GM23338 (cell line): ENCODE data around the gene SRGAP2C. TPM values are rescaled to one million over a fixed set of nuclear protein-coding genes. Genes with fewer than 3 reads are reported as not detected.
"Not testable (repeated sequence)": the region's sequence is repeated elsewhere in the genome, so short reads cannot be mapped to it uniquely, and the experiment has no call there.

Experiments used
- ATAC-seq: fragments of 200-7000 bp; cut with Tn5 transposase; 3 replicates; pipeline ENCODE4 v1.9.1; 2020
- DNase-seq: peaks from one replicate; pipeline ENCODE4 v3.0.0-alpha.2; 2015; ENCODE audit warnings: low spot score
- H2AFZ ChIP-seq: fragments of 200-600 bp; sonication (generic); 2 replicates; pipeline ENCODE4 v1.8.0; 2016; ENCODE audit warnings: antibody characterized with exemption, mild to moderate bottlenecking, moderate library complexity
- H3F3A ChIP-seq: fragments of 200-600 bp; sonication (generic); replicated peaks from 2 replicates; pipeline ENCODE4 v1.8.0; 2017; ENCODE audit warnings: antibody characterized with exemption, mixed run types, low read depth
- H3K27ac ChIP-seq: fragments of 200-600 bp; sonication (generic); 2 replicates; pipeline ENCODE4 v1.6.1; 2016; ENCODE audit warnings: low read depth
- H3K27me3 ChIP-seq: fragments of 200-600 bp; sonication (generic); 2 replicates; pipeline ENCODE4 v1.8.0; 2016; ENCODE audit warnings: mild to moderate bottlenecking, mixed run types, moderate library complexity; ENCODE audit not compliant: insufficient read depth
- H3K36me3 ChIP-seq: fragments of 200-600 bp; sonication (generic); 2 replicates; pipeline ENCODE4 v1.8.0; 2016; ENCODE audit warnings: mild to moderate bottlenecking; ENCODE audit not compliant: insufficient read depth
- H3K4me1 ChIP-seq: fragments of 200-600 bp; sonication (generic); 2 replicates; pipeline ENCODE4 v1.8.0; 2016; ENCODE audit warnings: mild to moderate bottlenecking, moderate library complexity; ENCODE audit not compliant: insufficient read depth
- H3K4me2 ChIP-seq: fragments of 200-600 bp; sonication (generic); 2 replicates; pipeline ENCODE4 v1.7.1; 2017; ENCODE audit warnings: mixed run types
- H3K4me3 ChIP-seq: fragments of 200-600 bp; sonication (generic); 2 replicates; pipeline ENCODE4 v1.6.1; 2016; ENCODE audit warnings: mixed run types
- H3K79me2 ChIP-seq: fragments of 200-600 bp; sonication (generic); replicated peaks from 2 replicates; pipeline ENCODE4 v1.8.0; 2017; ENCODE audit warnings: mild to moderate bottlenecking; ENCODE audit not compliant: insufficient read depth
- H3K9me2 ChIP-seq: fragments of 200-600 bp; sonication (generic); 2 replicates; pipeline ENCODE4 v1.8.0; 2017; ENCODE audit not compliant: insufficient read depth
- H4K20me1 ChIP-seq: fragments of 200-600 bp; sonication (generic); replicated peaks from 2 replicates; pipeline ENCODE4 v1.8.0; 2017; ENCODE audit warnings: mild to moderate bottlenecking; ENCODE audit not compliant: insufficient read depth
- H3K27ac Mint-ChIP-seq: 2 replicates; pipeline ENCODE4 v1.8.0; 2020; ENCODE audit warnings: inconsistent platforms, mild to moderate bottlenecking, moderate library complexity, mixed read lengths
- H3K27me3 Mint-ChIP-seq: 3 replicates; pipeline ENCODE4 v1.8.0; 2022; ENCODE audit warnings: low read depth, mild to moderate bottlenecking, moderate library complexity, mixed read lengths, inconsistent platforms; ENCODE audit not compliant: insufficient read depth, poor library complexity
- H3K36me3 Mint-ChIP-seq: 3 replicates; pipeline ENCODE4 v1.8.0; 2021; ENCODE audit warnings: low read depth, mild to moderate bottlenecking, inconsistent platforms, moderate library complexity, mixed read lengths
- H3K4me1 Mint-ChIP-seq: 3 replicates; pipeline ENCODE4 v1.8.0; 2020; ENCODE audit warnings: mild to moderate bottlenecking, inconsistent platforms, mixed read lengths
- H3K4me3 Mint-ChIP-seq: 3 replicates; pipeline ENCODE4 v1.8.0; 2021; ENCODE audit warnings: moderate library complexity, mild to moderate bottlenecking, inconsistent platforms, mixed read lengths
- H3K9me3 Mint-ChIP-seq: 3 replicates; pipeline ENCODE4 v1.8.0; 2020; ENCODE audit warnings: moderate library complexity, mild to moderate bottlenecking, inconsistent platforms, mixed read lengths
- polyA plus RNA-seq: library from polyadenylated mRNA; unstranded; fragments of >200 nt; fragmentation: Nextera tagmentation; extraction: Ambion mirVana; gene quantifications from 2 replicates; pipeline ENCODE4 v1.2.1, GENCODE V29; 2016
- total RNA-seq: library from RNA; depleted of rRNA; stranded (reverse); fragments of >200 nt; shearing (Covaris generic); gene quantifications from 2 replicates; pipeline ENCODE4 v1.2.3, GENCODE V29; 2014

Gene SRGAP2C
- total and polyA plus RNA-seq, 2 experiments from 2014 or later: 18.0 to 20.4 TPM

- peak overlapping the region; percentile 64; the same call in 2 of the 3 replicates for H3K4me3 Mint-ChIP-seq
- peak overlapping the region; percentile 65 for H3K4me3 ChIP-seq
- DNase-seq: peak; percentile 18
- peak overlapping the region; percentile 69; the same call in 1 of the 2 replicates for H3K4me2 ChIP-seq
- not testable (repeated sequence) for H3K27ac ChIP-seq, H3K36me3 Mint-ChIP-seq, H3K27me3 Mint-ChIP-seq, H3K4me1 ChIP-seq, H4K20me1 ChIP-seq, H3K4me1 Mint-ChIP-seq, H3K9me3 Mint-ChIP-seq, H3K9me2 ChIP-seq, H3K79me2 ChIP-seq, H3F3A ChIP-seq, H3K36me3 ChIP-seq, H3K27ac Mint-ChIP-seq, H2AFZ ChIP-seq, H3K27me3 ChIP-seq
- ATAC-seq: peak; percentile 6
Observed at GRCh38 chr1:121183867-121184266, 908 bp upstream of the SRGAP2C start.

DNA sequence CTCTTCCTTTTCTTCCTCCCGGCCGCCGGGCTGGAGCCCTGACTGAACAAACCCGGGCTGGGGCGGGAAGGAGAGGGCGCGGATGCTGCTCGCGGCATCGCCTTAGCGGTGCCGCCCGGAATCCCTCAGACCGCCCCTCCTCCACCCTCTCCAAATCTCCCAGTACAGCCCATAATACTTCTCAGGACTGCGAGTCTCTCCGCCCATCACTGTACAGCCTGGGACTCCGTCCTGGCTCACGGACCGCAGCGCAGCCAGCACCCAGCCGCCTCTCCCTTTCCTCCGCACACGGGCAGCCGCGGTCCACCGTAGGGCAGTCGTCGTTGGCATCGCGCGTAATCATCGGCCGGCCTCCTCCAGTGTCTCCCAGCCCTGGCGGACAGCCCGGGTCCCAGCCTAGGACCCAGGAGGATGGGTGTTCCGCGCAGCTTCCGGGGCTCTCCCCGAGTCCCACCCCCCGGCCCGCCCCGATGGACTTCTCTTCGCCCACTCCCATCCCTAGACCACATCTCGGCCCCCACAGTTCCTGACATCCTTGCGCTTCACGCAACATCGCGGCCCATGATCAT is 449 bp downstream of the SRGAP2C start:
- H3K27ac ChIP-seq, H3F3A ChIP-seq, H3K27ac Mint-ChIP-seq, H2AFZ ChIP-seq, H3K27me3 ChIP-seq, H3K36me3 ChIP-seq, H3K4me1 ChIP-seq, H4K20me1 ChIP-seq, DNase-seq, H3K79me2 ChIP-seq, H3K9me3 Mint-ChIP-seq, H3K36me3 Mint-ChIP-seq, H3K4me1 Mint-ChIP-seq, H3K27me3 Mint-ChIP-seq, H3K4me2 ChIP-seq, H3K9me2 ChIP-seq: not testable (repeated sequence)
- peak; percentile 4 for ATAC-seq
- peak overlapping the region; percentile 32; the same call in 1 of the 2 replicates for H3K4me3 ChIP-seq
- H3K4me3 Mint-ChIP-seq: peak overlapping the region; percentile 77; the same call in 2 of the 3 replicates

GRCh38 chr1:121186191-121186590 is 1.4 kb downstream of the SRGAP2C start:
- not testable (repeated sequence) for ATAC-seq, H3K9me2 ChIP-seq, H3K4me1 ChIP-seq, H3F3A ChIP-seq, H3K79me2 ChIP-seq, H3K4me1 Mint-ChIP-seq, H3K27ac ChIP-seq, H3K36me3 ChIP-seq, H3K4me2 ChIP-seq, H3K9me3 Mint-ChIP-seq, DNase-seq, H3K36me3 Mint-ChIP-seq, H2AFZ ChIP-seq, H3K27me3 ChIP-seq, H4K20me1 ChIP-seq, H3K27me3 Mint-ChIP-seq, H3K27ac Mint-ChIP-seq
- 0 out of 2 replicates have a peak overlapping the region, but pooled peaks have one; percentile 34 for H3K4me3 ChIP-seq
- H3K4me3 Mint-ChIP-seq: peak overlapping the region; percentile 78

- H3K4me3 ChIP-seq: 0 out of 2 replicates have a peak overlapping the region, but pooled peaks have one; percentile 26
- not testable (repeated sequence) for H2AFZ ChIP-seq, H3K9me2 ChIP-seq, H3F3A ChIP-seq, H3K4me1 ChIP-seq, H3K9me3 Mint-ChIP-seq, H4K20me1 ChIP-seq, H3K79me2 ChIP-seq, DNase-seq, H3K4me1 Mint-ChIP-seq, H3K27me3 Mint-ChIP-seq, H3K27ac ChIP-seq, H3K36me3 ChIP-seq, ATAC-seq, H3K27ac Mint-ChIP-seq, H3K36me3 Mint-ChIP-seq, H3K27me3 ChIP-seq
- H3K4me2 ChIP-seq: peak overlapping the region; percentile 57; the same call in 1 of the 2 replicates
- H3K4me3 Mint-ChIP-seq: peak overlapping the region; percentile 57
Observed at GRCh38 chr1:121187914-121188313, 3.1 kb downstream of the SRGAP2C start.

DNA sequence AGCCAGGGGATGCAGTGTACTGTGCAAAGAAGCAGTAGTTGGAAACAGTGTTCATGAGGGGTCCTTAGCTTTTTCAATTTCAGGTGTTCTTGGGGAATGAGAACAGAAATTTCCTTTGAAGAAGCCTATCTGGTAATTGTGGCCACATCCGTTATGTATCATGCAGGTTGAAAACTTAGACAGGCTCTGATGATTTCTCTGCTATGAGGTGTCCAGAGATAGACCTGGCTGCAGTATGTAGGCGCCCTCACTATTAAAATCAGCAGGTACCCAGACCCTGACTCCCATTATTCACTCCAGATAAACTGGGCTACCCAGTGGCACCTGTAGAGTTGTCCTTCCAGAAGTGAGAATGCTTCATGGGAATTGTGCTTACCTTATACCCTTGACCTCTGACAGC is 7.7 kb downstream of the SRGAP2C start:
- not testable (repeated sequence) for H2AFZ ChIP-seq, H3K27ac ChIP-seq, H3K9me2 ChIP-seq, H3K27me3 ChIP-seq, H3K79me2 ChIP-seq, H3K4me3 Mint-ChIP-seq, H3K4me1 ChIP-seq, H4K20me1 ChIP-seq, H3K4me2 ChIP-seq, H3K4me3 ChIP-seq, H3K36me3 Mint-ChIP-seq, H3K36me3 ChIP-seq, H3F3A ChIP-seq, H3K9me3 Mint-ChIP-seq, ATAC-seq, H3K4me1 Mint-ChIP-seq, DNase-seq, H3K27me3 Mint-ChIP-seq, H3K27ac Mint-ChIP-seq

GRCh38 chr1:121197095-121197882 is 12.5 kb downstream of the SRGAP2C start:
- H3K27me3 ChIP-seq, H2AFZ ChIP-seq, H3K4me3 Mint-ChIP-seq, H3K36me3 ChIP-seq, H3K36me3 Mint-ChIP-seq, H3K27me3 Mint-ChIP-seq, H3K9me2 ChIP-seq, H3K4me1 ChIP-seq, H3K27ac Mint-ChIP-seq, H3K4me1 Mint-ChIP-seq, H4K20me1 ChIP-seq, H3K4me2 ChIP-seq, DNase-seq, H3K4me3 ChIP-seq, H3K79me2 ChIP-seq, H3K9me3 Mint-ChIP-seq, H3F3A ChIP-seq, H3K27ac ChIP-seq, ATAC-seq: not testable (repeated sequence)
